GM12874 (cell line): ENCODE data around the gene CLMN.

Source experiments
- CTCF ChIP-seq: IDR thresholded peaks from 2 replicates; pipeline ENCODE4 v1.5.1; 2011; ENCODE audit warnings: low read depth, mild to moderate bottlenecking, control low read depth, low read length, moderate library complexity; ENCODE audit not compliant: insufficient read depth

The CLMN gene

GRCh38 chr14:95256002-95256775, 63.5 kb downstream of the CLMN start:
- no peak for TF ChIP-seq CTCF

- no peak for TF ChIP-seq CTCF
These were observed 64.2 kb downstream of the CLMN start for GRCh38 chr14:95255487-95255886.

GRCh38 chr14:95255013-95255412, 64.7 kb downstream of the CLMN start:
- TF ChIP-seq CTCF = no peak

- no peak for TF ChIP-seq CTCF
These were observed 65.4 kb downstream of the CLMN start for GRCh38 chr14:95254288-95254687.

- TF ChIP-seq CTCF = no peak
These were observed 66.6 kb downstream of the CLMN start for GRCh38 chr14:95253039-95253630.

GRCh38 chr14:95252219-95252618, 67.5 kb downstream of the CLMN start:
- TF ChIP-seq CTCF = no peak

GRCh38 chr14:95250936-95251335, 68.8 kb downstream of the CLMN start:
- no peak for TF ChIP-seq CTCF
